Measurements from ENCODE around the gene TNS1. TPM values are rescaled to one million over a fixed set of nuclear protein-coding genes. Genes with fewer than 3 reads are reported as not detected.
"Not testable (repeated sequence)": the region's sequence is repeated elsewhere in the genome, so short reads cannot be mapped to it uniquely, and the experiment has no call there.

Gene TNS1
- polyA plus RNA-seq, 3 donors, result 0.26 to 1.6 (median 1.5) TPM

DNA sequence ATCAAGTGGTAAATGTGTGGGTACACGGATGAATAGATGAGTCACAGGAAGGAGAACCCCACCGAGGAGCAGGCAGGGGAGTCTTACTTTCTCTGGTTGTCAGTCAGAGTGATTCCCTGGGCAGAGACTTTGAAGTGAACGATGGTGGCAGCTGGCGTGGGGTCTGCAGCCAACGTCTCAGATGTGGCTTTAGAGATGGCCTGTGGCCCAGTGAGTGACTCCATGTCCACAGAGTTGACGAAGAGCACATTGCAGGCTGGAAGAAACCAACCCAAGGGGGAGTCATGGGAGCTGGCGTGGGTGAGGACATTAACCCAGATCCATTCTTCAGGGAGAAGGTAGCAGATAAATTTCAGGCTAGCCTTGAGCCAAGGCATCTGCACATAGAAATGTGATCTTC lies 193.1 kb downstream of the TNS1 start:
- H3K27ac ChIP-seq (ENCODE audit: low read depth in 1 of 2, low read length in 2 of 2), result no peak overlapping the region
- no peaks in the 10 kb centered on the region for H3K9me3 ChIP-seq (replicated peaks in 1 of 2; ENCODE audit: control insufficient read depth in 1 of 2, insufficient read depth in 1 of 2, low read length in 2 of 2)
- H3K4me1 ChIP-seq (ENCODE audit: control insufficient read depth in 1 of 2, insufficient read depth in 2 of 2, low read length in 2 of 2), result peaks cover 3 to 4% of the 10 kb centered on the region in 2 donors
- H3K36me3 ChIP-seq (replicated peaks in 1 of 2; ENCODE audit: control insufficient read depth in 1 of 2, insufficient read depth in 2 of 2, low read length in 2 of 2), result peaks cover 16 to 57% of the 10 kb centered on the region in 2 donors
- 63% methylated on average over 5 of the region's 7 CpGs for WGBS (ENCODE audit: insufficient coverage)
- peaks cover 6% of the 10 kb centered on the region for H3K4me1 Mint-ChIP-seq
- H3K36me3 Mint-ChIP-seq, result peaks cover 47 to 60% of the 10 kb centered on the region in 2 donors
- H3K79me2 ChIP-seq (ENCODE audit: insufficient read depth, low read length), result no peaks in the 10 kb centered on the region
- no peak for DNase-seq
- no peaks in the 10 kb centered on the region for H3K27me3 Mint-ChIP-seq (ENCODE audit: low read depth in 3 of 3)
- H3K4me3 ChIP-seq (replicated peaks in 1 of 3; ENCODE audit: low read depth in 2 of 3, low read length in 3 of 3), result no peak overlapping the region
- no peak overlapping the region for H3K4me2 ChIP-seq (replicated peaks; ENCODE audit: extremely low read depth, low read length, poor library complexity, severe bottlenecking)
- TF ChIP-seq, protein P1, sequence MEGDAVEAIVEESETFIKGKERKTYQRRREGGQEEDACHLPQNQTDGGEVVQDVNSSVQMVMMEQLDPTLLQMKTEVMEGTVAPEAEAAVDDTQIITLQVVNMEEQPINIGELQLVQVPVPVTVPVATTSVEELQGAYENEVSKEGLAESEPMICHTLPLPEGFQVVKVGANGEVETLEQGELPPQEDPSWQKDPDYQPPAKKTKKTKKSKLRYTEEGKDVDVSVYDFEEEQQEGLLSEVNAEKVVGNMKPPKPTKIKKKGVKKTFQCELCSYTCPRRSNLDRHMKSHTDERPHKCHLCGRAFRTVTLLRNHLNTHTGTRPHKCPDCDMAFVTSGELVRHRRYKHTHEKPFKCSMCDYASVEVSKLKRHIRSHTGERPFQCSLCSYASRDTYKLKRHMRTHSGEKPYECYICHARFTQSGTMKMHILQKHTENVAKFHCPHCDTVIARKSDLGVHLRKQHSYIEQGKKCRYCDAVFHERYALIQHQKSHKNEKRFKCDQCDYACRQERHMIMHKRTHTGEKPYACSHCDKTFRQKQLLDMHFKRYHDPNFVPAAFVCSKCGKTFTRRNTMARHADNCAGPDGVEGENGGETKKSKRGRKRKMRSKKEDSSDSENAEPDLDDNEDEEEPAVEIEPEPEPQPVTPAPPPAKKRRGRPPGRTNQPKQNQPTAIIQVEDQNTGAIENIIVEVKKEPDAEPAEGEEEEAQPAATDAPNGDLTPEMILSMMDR (IDR thresholded peaks at IDR 0.05), result no peak
- H3K27me3 ChIP-seq (ENCODE audit: control insufficient read depth in 2 of 2, insufficient read depth in 2 of 2, low read length in 2 of 2), result no peaks in the 10 kb centered on the region
- no peak overlapping the region for H3K4me3 Mint-ChIP-seq
- H2AFZ ChIP-seq (ENCODE audit: insufficient read depth, low read depth, low read length, poor library complexity, severe bottlenecking), result no peak overlapping the region
- peaks cover 0 to 3% (median 2%) of the 10 kb centered on the region in 7 donors for H3K9me3 Mint-ChIP-seq
- intact Hi-C loops (cut with micrococcal nuclease), result no loop called here
- H3K27ac Mint-ChIP-seq, result no peak overlapping the region
- no peak overlapping the region for H3K9ac ChIP-seq (ENCODE audit: insufficient read depth, low read length, poor library complexity, severe bottlenecking)
- no peaks in the 10 kb centered on the region for H4K20me1 ChIP-seq (ENCODE audit: insufficient read depth, low read length)

- H3K27me3 Mint-ChIP-seq (ENCODE audit: low read depth in 3 of 3); H3K27ac Mint-ChIP-seq; H3K27me3 ChIP-seq (ENCODE audit: control insufficient read depth in 2 of 2, insufficient read depth in 2 of 2, low read length in 2 of 2); H3K9me3 ChIP-seq (replicated peaks in 1 of 2; ENCODE audit: control insufficient read depth in 1 of 2, insufficient read depth in 1 of 2, low read length in 2 of 2); DNase-seq; H3K79me2 ChIP-seq (ENCODE audit: insufficient read depth, low read length); H3K4me2 ChIP-seq (replicated peaks; ENCODE audit: extremely low read depth, low read length, poor library complexity, severe bottlenecking); H4K20me1 ChIP-seq (ENCODE audit: insufficient read depth, low read length); H3K4me1 Mint-ChIP-seq; H3K4me1 ChIP-seq (ENCODE audit: control insufficient read depth in 1 of 2, insufficient read depth in 2 of 2, low read length in 2 of 2); H3K27ac ChIP-seq (ENCODE audit: low read depth in 1 of 2, low read length in 2 of 2); H3K4me3 Mint-ChIP-seq; H2AFZ ChIP-seq (ENCODE audit: insufficient read depth, low read depth, low read length, poor library complexity, severe bottlenecking); H3K4me3 ChIP-seq (replicated peaks in 1 of 3; ENCODE audit: low read depth in 2 of 3, low read length in 3 of 3); H3K9me3 Mint-ChIP-seq; intact Hi-C loops (cut with micrococcal nuclease); H3K9ac ChIP-seq (ENCODE audit: insufficient read depth, low read length, poor library complexity, severe bottlenecking): not testable (repeated sequence)
- peaks cover 52 to 55% of the 10 kb centered on the region in 2 donors for H3K36me3 Mint-ChIP-seq
- 100% methylated on average over 1 of the region's 3 CpGs for WGBS (ENCODE audit: insufficient coverage)
- H3K36me3 ChIP-seq (replicated peaks in 1 of 2; ENCODE audit: control insufficient read depth in 1 of 2, insufficient read depth in 2 of 2, low read length in 2 of 2), result peaks cover 16 to 52% of the 10 kb centered on the region in 2 donors
Measured at GRCh38 chr2:217808967-217809366, 193.8 kb downstream of the TNS1 start.

All from CD14-positive monocyte (primary cell).